DMS79 treated with DMSO at 0.1 percent for 48 hours (cell line): Measurements from ENCODE around the gene MAN2A1.
"Not testable (repeated sequence)": the region's sequence is repeated elsewhere in the genome, so short reads cannot be mapped to it uniquely, and the experiment has no call there.

ENCODE experiments used
- DNase-seq: peaks from one replicate; lab custom pipeline; 2025; lab: John Stamatoyannopoulos, UW

MAN2A1 gene

DNA sequence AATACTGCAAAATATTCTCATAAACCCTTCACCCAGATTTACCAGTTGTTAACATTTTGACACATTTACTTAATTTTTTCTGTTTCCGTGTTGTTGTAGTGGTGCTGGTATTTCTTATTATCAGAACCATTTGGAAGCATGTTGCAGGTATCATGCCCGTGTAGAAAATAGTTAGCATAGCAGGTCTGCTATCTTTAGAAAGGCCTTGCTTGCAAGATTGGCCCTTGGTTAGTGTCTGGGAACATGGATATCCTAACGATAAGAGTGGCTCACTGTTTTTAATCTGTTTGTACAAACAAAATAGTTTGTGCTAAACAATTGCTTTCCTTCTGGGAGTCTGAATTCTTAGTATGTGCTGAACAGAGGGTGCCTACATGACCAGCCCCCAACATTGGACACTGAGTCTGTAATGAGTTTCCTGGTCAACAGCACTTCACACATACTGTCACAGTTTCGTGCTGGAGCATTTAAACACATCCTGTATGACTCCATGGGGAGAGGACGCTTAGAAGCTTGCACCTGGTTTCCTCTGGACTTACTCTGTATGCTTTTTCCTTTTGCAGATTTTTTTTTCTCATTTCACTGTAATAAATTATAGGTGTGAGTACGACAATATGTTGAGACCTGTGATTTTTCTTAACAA lies 66.9 kb downstream of the MAN2A1 start:
- no peak for DNase-seq

GRCh38 chr5:109757490-109757889 lies 67.8 kb downstream of the MAN2A1 start:
- DNase-seq = no peak

- DNase-seq = no peak
Observed at GRCh38 chr5:109759306-109759705, 69.6 kb downstream of the MAN2A1 start.

- not testable (repeated sequence) for DNase-seq
Observed at GRCh38 chr5:109760130-109760529, 70.4 kb downstream of the MAN2A1 start.

- no peak for DNase-seq
Observed at GRCh38 chr5:109762821-109763220, 73.1 kb downstream of the MAN2A1 start.

GRCh38 chr5:109767184-109767995 lies 77.7 kb downstream of the MAN2A1 start:
- no peak for DNase-seq

DNA sequence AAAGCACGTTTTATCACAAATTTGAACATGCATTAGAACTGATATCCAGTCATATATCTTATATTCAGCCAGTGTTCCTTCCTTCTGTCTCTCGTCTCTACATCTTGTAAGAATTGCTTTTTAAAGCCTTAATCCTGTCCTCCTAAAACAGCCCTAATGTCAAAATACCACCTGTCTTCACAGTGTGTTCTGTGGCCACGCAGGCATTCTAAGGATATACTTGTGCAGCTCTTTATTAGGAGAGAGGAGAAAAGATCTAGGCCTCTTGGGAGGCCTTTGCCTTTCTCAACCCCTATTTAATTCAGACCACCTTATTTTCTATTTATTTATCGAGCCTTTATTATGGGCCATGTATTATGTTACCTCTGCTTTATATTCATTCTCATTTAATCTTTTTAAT lies 78.3 kb downstream of the MAN2A1 start:
- no peak for DNase-seq

GRCh38 chr5:109769597-109770291 lies 80.0 kb downstream of the MAN2A1 start:
- DNase-seq = no peak

DNA sequence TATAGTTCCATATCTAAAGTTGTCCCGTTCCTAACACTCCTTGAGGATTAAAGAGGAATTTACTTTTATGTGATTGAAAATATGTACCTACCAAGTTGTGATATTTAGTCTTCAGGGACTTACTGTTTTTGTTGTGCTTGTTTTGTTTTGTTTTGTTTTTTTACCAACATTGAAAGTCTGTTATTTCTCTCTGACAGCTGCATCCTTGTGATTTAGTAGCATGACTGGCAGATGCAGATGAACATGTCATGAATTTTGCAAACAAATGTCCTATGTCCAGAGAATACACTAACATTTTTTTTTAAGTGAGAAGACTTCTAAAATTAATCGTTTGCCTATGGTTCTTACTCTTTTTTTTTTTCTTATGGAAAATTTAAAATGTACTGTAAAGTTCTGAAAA lies 85.4 kb downstream of the MAN2A1 start:
- DNase-seq = no peak

DNA sequence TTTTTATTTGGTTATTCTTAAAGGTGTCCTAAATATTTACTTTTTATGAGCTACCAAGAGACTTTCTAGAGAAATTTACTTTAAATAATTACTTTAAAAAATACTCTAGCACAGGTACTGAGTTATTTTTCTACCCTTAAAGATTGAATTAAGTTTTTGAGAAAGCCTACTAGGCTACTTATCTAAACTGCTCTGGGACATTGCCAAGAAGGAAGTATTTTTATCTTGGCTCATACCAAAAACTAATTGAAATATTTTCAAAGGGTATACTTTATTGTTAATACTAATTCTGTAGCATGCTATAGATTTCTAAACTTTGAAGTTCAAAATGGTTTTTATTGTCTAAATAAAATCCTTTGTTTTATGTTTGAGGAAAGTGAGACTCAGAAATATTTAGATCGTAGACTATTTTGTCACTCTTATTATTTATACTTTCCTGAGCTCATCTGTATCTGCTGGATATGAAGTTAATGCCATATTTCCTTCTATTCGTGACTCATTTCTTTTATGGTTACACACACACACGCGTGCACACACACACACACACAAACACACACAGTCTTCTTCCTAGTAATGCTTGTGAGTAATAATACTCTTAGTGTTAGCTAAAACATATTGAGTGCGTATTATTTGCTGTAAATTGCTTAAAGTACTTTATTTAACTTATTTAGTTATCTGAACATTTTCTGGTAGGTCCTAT lies 89.5 kb downstream of the MAN2A1 start:
- DNase-seq = no peak

DNA sequence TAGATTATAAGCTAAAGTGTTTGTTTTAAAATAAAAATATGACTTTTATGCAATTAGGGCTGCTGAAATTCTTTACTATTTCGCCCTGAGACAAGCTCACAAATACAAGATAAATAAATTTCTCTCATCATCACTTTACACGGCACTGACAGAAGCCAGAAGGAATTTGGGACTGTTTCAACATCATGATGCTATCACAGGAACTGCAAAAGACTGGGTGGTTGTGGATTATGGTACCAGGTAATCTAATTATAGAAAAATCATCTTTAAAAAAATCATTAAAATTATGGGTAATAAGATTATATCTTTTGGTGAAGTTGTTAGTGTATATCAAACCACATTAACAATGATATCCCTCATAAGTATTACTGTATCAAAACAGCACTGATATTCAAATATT lies 95.0 kb downstream of the MAN2A1 start:
- DNase-seq = no peak

DNA sequence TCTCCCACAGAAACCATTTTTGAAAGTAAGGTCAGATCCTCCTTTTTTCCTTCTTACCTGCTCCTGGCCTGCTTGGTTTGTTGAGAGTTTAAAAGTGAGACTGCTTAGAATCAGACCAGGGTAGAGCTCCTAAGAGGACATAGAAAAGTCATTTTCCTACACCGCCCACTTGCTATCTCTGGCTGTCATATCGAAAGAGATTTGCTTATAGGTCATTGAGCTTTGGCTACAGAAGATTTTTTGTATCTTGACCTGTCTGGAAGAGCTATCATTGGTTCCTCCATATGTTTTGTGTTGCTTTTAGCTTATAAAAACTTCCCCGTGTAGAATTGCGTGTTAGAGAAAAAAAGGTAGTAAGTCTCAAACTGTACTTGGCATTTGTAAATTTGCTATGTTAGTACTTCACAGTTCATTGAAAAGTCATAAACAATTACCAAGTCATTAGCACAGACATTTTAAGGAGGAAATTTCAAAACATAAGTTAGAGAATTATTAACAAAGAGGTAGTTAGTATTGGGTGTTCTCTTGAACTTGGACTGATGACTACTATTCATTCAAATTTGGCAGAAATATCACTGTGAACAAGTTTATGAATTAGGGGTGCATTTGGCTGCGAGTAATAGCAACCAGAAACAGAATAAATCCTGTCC lies 96.6 kb downstream of the MAN2A1 start:
- no peak for DNase-seq

DNA sequence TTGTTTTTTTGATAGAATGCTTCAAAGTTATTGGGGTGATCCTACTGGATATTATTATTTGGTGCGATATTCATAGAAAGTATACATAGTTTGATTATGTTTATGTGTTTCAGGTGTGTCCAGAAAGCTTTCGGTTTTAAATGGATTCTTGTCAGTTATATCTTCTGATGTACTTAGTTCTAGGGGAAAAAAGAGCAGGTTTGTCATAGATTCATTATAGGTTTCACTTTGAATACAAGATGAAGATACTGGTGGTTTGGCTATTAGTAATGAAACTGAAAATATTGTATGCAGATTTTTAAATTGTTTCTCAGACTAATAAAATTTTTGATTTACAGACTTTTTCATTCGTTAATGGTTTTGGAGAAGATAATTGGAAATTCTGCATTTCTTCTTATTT lies 98.9 kb downstream of the MAN2A1 start:
- no peak for DNase-seq

DNA sequence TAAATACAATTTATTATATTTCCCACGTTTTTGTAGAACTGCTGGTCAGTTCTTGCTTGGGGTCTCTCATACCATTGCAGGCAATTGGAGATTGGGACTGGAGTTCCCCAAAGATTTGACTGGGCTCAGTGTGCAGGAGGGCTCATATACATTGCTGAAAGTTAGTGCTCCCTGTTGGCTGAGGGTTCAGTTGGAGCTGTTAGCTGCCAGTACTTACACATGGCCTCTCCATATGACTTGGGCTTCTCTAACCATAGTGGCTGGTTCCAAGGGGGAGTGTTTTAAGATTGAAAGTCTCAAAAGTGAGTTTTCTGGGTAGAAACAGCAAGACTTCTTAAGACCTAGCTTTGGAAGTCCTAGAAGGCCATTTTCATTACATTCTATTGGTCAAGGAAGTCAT lies 102.9 kb downstream of the MAN2A1 start:
- DNase-seq = no peak

- DNase-seq = no peak
Observed at GRCh38 chr5:109803854-109804253, 114.1 kb downstream of the MAN2A1 start.

GRCh38 chr5:109805472-109805871 lies 115.7 kb downstream of the MAN2A1 start:
- DNase-seq = no peak

DNA sequence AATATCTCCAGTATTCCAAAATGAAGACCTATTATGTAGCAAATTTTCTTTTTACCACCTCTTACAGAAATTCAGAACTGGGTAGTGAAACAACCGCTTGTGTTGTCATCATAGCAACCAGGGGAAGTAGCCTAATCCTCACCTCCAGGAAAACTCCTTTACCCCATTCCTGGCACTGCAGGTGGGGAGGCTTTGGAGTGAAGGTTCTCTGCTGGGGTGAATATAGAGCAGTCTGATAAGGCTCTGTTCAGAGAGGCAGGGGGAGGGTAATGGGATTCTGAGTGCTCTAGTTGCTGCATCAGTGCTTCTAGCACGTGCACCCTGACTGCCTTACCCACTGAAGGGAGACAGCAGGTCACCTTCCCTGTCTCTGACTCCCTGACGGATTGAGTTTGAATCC lies 116.2 kb downstream of the MAN2A1 start:
- no peak for DNase-seq

DNA sequence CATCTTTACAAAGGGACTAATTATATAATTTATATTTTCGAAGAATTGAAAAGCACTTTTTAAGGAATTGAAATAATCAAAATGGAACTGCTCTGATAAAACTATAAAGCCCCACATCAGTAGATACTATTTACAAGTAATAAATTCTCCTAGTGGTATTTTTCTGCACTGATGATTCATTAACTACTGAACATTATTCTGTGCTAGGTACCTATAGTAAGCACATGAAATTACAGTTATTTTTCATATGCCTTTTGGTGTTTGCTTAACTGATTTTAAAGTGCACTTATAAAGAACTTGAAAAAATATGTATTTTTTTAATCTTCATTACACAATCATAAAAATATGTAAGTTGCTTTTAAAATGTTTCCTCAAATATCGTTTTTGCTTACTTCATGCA lies 123.0 kb downstream of the MAN2A1 start:
- no peak for DNase-seq

DNA sequence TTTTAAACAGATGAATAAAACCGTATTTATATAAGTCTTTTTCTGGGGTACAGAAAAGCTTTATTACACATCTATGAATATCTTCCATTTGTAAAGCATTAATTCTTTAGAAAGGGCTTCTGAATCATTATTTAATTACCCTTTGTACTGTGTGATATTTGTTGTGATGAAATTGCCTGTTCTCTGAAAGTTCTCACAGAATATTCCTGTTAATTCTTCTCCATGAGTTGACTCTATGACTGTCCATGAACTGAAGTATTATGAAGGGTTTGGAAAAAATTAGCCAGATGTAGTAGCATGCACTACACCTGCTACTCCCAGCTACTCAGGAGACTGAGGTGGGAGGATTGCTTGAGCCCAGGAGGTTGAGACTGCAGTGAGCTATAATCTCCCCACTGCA lies 127.0 kb downstream of the MAN2A1 start:
- no peak for DNase-seq

- no peak for DNase-seq
Observed at GRCh38 chr5:109819878-109820277, 130.2 kb downstream of the MAN2A1 start.

- no peak for DNase-seq
Observed at GRCh38 chr5:109823597-109823996, 133.9 kb downstream of the MAN2A1 start.

- no peak for DNase-seq
Observed at GRCh38 chr5:109825450-109825849, 135.7 kb downstream of the MAN2A1 start.
